ENCODE data around the gene ZFPM1. TPM values are rescaled to one million over a fixed set of nuclear protein-coding genes. Genes with fewer than 3 reads are reported as not detected.
A peak's percentile ranks its signal among the peaks of the same experiment; 100 is the strongest.

The ZFPM1 gene
- total and polyA plus RNA-seq, 7 donors, result 0.43 to 2.9 (median 2.3) TPM

DNA sequence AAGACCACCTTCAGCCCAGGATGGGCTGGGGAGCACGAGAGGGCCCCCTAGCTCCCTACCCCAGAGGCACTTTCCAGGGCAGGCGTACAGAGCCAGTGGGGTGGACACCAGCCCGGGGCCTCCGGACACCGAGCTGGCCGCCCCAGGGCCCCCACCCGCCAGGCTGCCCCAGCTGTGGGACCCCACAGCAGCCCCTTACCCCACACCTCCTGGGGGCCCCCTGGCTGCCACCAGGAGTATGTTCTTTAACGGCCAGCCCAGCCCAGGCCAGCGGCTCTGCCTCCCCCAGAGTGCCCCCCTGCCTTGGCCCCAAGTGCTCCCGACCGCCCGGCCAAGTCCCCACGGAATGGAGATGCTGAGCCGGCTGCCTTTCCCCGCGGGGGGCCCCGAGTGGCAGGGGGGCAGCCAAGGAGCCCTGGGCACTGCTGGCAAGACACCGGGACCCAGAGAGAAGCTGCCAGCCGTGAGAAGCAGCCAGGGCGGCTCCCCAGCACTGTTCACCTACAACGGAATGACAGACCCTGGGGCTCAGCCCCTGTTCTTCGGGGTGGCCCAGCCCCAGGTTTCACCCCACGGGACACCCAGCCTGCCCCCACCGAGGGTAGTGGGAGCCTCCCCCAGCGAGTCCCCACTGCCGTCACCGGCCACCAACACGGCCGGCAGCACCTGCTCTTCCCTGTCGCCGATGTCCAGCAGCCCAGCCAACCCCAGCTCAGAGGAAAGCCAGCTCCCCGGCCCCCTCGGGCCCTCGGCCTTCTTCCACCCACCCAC lies 24.3 kb upstream of the ZFPM1 start:
- Histone ChIP-seq H3K4me1 (peaks cover 8% of the 10 kb centered on the region), H3K27me3 (ENCODE audit: insufficient read depth in 3 of 3, low read length in 2 of 3) (peaks cover 0 to 50% (median 20%) of the 10 kb centered on the region in 3 donors), H3K9me3 (no peaks in the 10 kb centered on the region), H3K27ac (no peak overlapping the region), H3K4me3 (no peak overlapping the region), H3K36me3 (ENCODE audit: insufficient read depth in 1 of 2, low read depth in 1 of 2) (no peaks in the 10 kb centered on the region)
- TF ChIP-seq, protein P1, sequence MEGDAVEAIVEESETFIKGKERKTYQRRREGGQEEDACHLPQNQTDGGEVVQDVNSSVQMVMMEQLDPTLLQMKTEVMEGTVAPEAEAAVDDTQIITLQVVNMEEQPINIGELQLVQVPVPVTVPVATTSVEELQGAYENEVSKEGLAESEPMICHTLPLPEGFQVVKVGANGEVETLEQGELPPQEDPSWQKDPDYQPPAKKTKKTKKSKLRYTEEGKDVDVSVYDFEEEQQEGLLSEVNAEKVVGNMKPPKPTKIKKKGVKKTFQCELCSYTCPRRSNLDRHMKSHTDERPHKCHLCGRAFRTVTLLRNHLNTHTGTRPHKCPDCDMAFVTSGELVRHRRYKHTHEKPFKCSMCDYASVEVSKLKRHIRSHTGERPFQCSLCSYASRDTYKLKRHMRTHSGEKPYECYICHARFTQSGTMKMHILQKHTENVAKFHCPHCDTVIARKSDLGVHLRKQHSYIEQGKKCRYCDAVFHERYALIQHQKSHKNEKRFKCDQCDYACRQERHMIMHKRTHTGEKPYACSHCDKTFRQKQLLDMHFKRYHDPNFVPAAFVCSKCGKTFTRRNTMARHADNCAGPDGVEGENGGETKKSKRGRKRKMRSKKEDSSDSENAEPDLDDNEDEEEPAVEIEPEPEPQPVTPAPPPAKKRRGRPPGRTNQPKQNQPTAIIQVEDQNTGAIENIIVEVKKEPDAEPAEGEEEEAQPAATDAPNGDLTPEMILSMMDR (IDR thresholded peaks at IDR 0.05), result no peak
- intact Hi-C loops (cut with DNase I), result no loop called here
- 44 to 62% (median 53%) methylated on average over 27 to 34 of the region's 34 CpGs for WGBS, 3 donors
- ATAC-seq (no peak), DNase-seq (no peak)

DNA sequence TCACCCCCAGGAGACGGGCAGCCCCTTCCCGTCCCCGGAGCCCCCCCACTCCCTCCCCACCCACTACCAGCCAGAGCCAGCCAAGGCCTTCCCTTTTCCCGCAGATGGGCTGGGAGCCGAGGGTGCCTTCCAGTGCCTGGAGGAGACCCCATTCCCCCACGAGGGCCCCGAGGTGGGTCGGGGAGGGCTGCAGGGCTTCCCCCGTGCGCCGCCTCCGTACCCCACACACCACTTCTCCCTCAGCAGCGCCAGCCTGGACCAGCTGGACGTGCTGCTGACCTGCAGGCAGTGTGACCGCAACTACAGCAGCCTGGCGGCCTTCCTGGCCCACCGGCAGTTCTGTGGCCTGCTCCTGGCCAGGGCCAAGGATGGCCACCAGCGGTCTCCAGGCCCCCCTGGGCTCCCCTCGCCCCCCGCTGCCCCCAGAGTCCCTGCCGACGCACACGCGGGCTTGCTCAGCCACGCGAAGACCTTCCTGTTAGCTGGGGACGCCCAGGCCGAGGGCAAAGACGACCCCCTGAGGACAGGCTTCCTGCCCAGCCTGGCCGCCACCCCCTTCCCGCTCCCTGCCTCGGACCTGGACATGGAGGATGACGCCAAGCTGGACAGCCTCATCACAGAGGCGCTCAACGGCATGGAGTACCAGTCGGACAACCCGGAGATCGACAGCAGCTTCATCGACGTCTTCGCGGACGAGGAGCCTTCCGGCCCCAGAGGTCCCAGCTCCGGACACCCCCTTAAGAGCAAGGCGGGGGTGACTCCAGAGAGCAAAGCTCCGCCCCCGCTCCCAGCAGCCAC lies 23.5 kb upstream of the ZFPM1 start:
- Histone ChIP-seq H3K27me3 (ENCODE audit: insufficient read depth in 3 of 3, low read length in 2 of 3) (peaks cover 0 to 54% (median 22%) of the 10 kb centered on the region in 3 donors), H3K4me3 (peak overlapping the region; percentile 61), H3K9me3 (no peaks in the 10 kb centered on the region), H3K4me1 (peaks cover 8% of the 10 kb centered on the region), H3K36me3 (ENCODE audit: insufficient read depth in 1 of 2, low read depth in 1 of 2) (no peaks in the 10 kb centered on the region), H3K27ac (no peak overlapping the region)
- WGBS, 3 donors, result 56 to 60% (median 58%) methylated on average over 44 to 48 of the region's 48 CpGs
- TF ChIP-seq, protein P1 (IDR thresholded peaks at IDR 0.05), result no peak
- intact Hi-C loops (cut with DNase I), result no loop called here
- ATAC-seq (no peak), DNase-seq (no peak)

DNA sequence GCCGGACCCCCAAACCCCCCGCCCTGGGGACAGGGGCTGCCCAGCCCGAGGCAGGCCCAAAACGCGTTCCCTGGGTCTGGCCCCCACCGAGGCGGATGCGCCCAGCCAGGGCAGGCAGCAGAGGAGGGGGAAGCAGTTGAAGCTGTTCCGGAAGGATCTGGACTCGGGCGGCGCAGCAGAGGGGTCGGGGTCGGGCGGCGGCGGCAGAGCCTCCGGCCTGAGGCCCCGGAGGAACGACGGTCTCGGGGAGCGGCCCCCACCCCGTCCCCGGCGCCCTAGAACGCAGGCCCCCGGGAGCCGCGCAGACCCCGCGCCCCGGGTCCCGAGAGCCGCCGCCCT lies 22.9 kb upstream of the ZFPM1 start:
- TF ChIP-seq, protein P1 (IDR thresholded peaks at IDR 0.05), result no peak
- no peaks in the 10 kb centered on the region for H3K9me3 ChIP-seq
- H3K27me3 ChIP-seq (ENCODE audit: insufficient read depth in 3 of 3, low read length in 2 of 3), result peaks cover 0 to 54% (median 22%) of the 10 kb centered on the region in 3 donors
- H3K36me3 ChIP-seq (ENCODE audit: insufficient read depth in 1 of 2, low read depth in 1 of 2), result no peaks in the 10 kb centered on the region
- no peak overlapping the region for H3K27ac ChIP-seq
- DNase-seq (no peak), ATAC-seq (peak in 1 of 4 donors; percentile 11)
- peaks cover 8% of the 10 kb centered on the region for H3K4me1 ChIP-seq
- WGBS, 3 donors, result 9 to 11% (median 11%) methylated on average over 25 to 36 of the region's 36 CpGs
- intact Hi-C loops (cut with DNase I), result no loop called here
- peak overlapping the region; percentile 61 for H3K4me3 ChIP-seq

DNA sequence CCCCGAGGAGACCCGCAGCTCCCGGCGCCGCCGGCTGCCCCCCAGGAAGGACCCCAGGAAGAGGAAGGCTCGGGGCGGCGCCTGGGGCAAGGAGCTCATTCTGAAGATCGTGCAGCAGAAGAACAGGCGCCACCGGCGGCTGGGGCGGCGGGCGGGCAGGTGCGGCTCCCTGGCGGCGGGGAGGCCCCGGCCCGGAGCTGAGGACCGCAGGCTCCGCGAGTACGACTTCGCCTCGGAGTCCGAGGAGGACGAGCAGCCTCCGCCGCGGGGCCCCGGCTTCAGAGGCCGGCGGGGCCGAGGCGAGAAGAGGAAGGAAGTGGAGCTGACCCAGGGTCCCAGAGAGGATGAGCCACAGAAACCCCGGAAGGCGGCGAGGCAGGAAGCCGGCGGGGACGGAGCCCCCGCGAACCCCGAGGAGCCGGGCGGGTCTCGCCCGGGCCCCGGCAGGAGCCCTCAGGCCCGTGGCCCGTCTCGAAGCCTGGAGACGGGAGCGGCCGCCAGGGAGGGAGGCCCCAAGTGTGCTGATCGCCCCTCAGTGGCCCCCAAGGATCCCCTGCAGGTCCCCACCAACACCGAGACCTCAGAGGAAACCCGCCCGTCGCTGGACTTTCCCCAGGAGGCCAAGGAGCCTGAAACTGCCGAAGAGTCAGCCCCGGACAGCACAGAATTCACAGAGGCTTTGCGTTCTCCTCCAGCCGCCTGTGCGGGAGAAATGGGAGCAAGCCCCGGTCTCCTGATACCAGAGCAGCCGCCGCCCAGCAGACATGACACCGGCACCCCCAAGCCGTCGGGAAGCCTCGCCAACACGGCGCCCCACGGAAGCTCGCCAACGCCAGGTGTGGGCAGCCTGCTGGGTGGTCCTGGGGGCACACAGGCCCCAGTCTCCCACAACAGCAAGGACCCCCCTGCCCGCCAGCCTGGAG lies 22.3 kb upstream of the ZFPM1 start:
- no peaks in the 10 kb centered on the region for H3K9me3 ChIP-seq
- 6 to 9% (median 8%) methylated on average over 65 to 80 of the region's 80 CpGs for WGBS, 3 donors
- peak overlapping the region; percentile 61 for H3K4me3 ChIP-seq
- no peak overlapping the region for H3K27ac ChIP-seq
- DNase-seq, result no peak
- H3K27me3 ChIP-seq (ENCODE audit: insufficient read depth in 3 of 3, low read length in 2 of 3), result peaks cover 0 to 54% (median 22%) of the 10 kb centered on the region in 3 donors
- TF ChIP-seq, protein P1 (IDR thresholded peaks at IDR 0.05), result no peak
- no peaks in the 10 kb centered on the region for H3K36me3 ChIP-seq (ENCODE audit: insufficient read depth in 1 of 2, low read depth in 1 of 2)
- peaks cover 8% of the 10 kb centered on the region for H3K4me1 ChIP-seq
- peak in 3 of 4 donors; percentile 26 to 39 (median 32) for ATAC-seq
- intact Hi-C loops (cut with DNase I), result no loop called here
